ENCODE results near the gene CA7. TPM values are rescaled to one million over a fixed set of nuclear protein-coding genes. Genes with fewer than 3 reads are reported as not detected.
"Not testable (repeated sequence)": the region's sequence is repeated elsewhere in the genome, so short reads cannot be mapped to it uniquely, and the experiment has no call there.

Gene CA7
- total RNA-seq, 4 donors from 2014 or later, result 0.19 TPM; not detected in 3

GRCh38 chr16:66862023-66862520 lies 17.9 kb downstream of the CA7 start:
- intact Hi-C loops (cut with DNase I; ENCODE audit: low total_unique reads) (no loop called here), in situ Hi-C loops (cut with MboI; ENCODE audit: low sequenced_read_pairs in 4 of 4) (loop anchor here (10.0 to 25.0 kb wide), 4 partner anchors 250 to 457 kb away; partner anchors contain the start of gene CMTM3 (in 1 of the 4))
- H3K4me1 ChIP-seq, result no peaks in the 10 kb centered on the region
- H3K4me3 ChIP-seq, result no peak overlapping the region
- H3K9me3 ChIP-seq, result no peaks in the 10 kb centered on the region
- no peaks in the 10 kb centered on the region for H3K27me3 ChIP-seq
- H3K36me3 ChIP-seq, result no peaks in the 10 kb centered on the region
- H3K27ac ChIP-seq, result no peak overlapping the region
- DNase-seq, result no peak
- TF ChIP-seq CTCF (IDR thresholded peaks at IDR 0.05 in 4 of 5, conservative IDR thresholded peaks at IDR 0.05 in 1 of 5) (no peak), POLR2A (IDR thresholded peaks at IDR 0.05) (no peak)
- ATAC-seq, result no peak

- no peaks in the 10 kb centered on the region for H3K4me1 ChIP-seq
- H3K9me3 ChIP-seq, result no peaks in the 10 kb centered on the region
- H3K4me3 ChIP-seq, result no peak overlapping the region
- DNase-seq, result no peak
- H3K27ac ChIP-seq, result no peak overlapping the region
- TF ChIP-seq CTCF (IDR thresholded peaks at IDR 0.05 in 4 of 5, conservative IDR thresholded peaks at IDR 0.05 in 1 of 5), result no peak
- no peak for TF ChIP-seq POLR2A (IDR thresholded peaks at IDR 0.05)
- in situ Hi-C loops (cut with MboI; ENCODE audit: low sequenced_read_pairs in 4 of 4) (loop anchor here (10.0 to 25.0 kb wide), 4 partner anchors 251 to 459 kb away; partner anchors contain the start of gene CMTM3 (in 1 of the 4)), intact Hi-C loops (cut with DNase I; ENCODE audit: low total_unique reads) (no loop called here)
- H3K27me3 ChIP-seq, result no peaks in the 10 kb centered on the region
- no peaks in the 10 kb centered on the region for H3K36me3 ChIP-seq
- no peak for ATAC-seq
Measured at GRCh38 chr16:66863707-66864106, 19.5 kb downstream of the CA7 start.

DNA sequence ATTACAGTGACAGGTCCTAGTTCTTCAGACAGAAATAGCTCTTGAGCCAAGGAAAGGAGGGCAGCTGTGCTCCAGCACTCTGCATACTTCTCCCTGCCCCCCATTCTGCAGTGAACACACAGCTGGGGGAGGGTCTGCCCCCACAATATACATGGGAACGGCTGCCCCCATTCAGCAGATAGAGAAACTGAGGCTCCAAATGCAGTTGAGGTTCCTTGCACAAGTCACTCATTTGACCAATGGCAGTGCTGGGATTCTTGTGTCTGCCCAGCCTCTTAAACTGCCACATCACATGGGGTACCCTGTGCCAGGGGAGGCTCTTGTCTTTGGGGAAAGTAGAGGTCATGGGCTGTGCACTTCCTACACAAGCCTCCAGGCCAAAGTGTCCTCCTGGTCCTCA lies 25.2 kb downstream of the CA7 start:
- Histone ChIP-seq H3K4me1 (peaks cover 0 to 6% of the 10 kb centered on the region in 2 donors), H3K4me3 (no peak overlapping the region), H3K27me3 (no peaks in the 10 kb centered on the region), H3K9me3 (no peaks in the 10 kb centered on the region), H3K27ac (no peak overlapping the region), H3K36me3 (no peaks in the 10 kb centered on the region)
- TF ChIP-seq POLR2A (IDR thresholded peaks at IDR 0.05), result no peak
- TF ChIP-seq CTCF (IDR thresholded peaks at IDR 0.05 in 4 of 5, conservative IDR thresholded peaks at IDR 0.05 in 1 of 5), result no peak
- in situ Hi-C loops (cut with MboI; ENCODE audit: low sequenced_read_pairs in 4 of 4) (loop anchor here (5.0 to 25.0 kb wide), 6 partner anchors 37 to 465 kb away; partner anchors contain the start of genes CMTM3 (in 1 of the 4) and NAE1 (in 1 of the 4)), intact Hi-C loops (cut with DNase I; ENCODE audit: low total_unique reads) (no loop called here)
- ATAC-seq (no peak), DNase-seq (no peak)

GRCh38 chr16:66871363-66871762 lies 27.1 kb downstream of the CA7 start:
- not testable (repeated sequence) for H3K36me3 ChIP-seq, ATAC-seq, DNase-seq, H3K4me1 ChIP-seq, H3K9me3 ChIP-seq, H3K27ac ChIP-seq, H3K4me3 ChIP-seq, H3K27me3 ChIP-seq
- intact Hi-C loops (cut with DNase I; ENCODE audit: low total_unique reads), result loop anchor here (5.0 to 10.0 kb wide), 2 partner anchors 387 to 464 kb away; no protein-coding TSS in a partner anchor
- in situ Hi-C loops (cut with MboI; ENCODE audit: low sequenced_read_pairs in 4 of 4), result loop anchor here in 2 of 4 donors (5.0 to 25.0 kb wide), 3 partner anchors 39 to 459 kb away; partner anchors contain the start of genes CMTM3 (in 1 of the 2) and NAE1 (in 1 of the 2)

GRCh38 chr16:66871840-66872239 lies 27.6 kb downstream of the CA7 start:
- ATAC-seq (no peak), DNase-seq (no peak)
- intact Hi-C loops (cut with DNase I; ENCODE audit: low total_unique reads) (loop anchor here (5.0 to 10.0 kb wide), 2 partner anchors 387 to 465 kb away; no protein-coding TSS in a partner anchor), in situ Hi-C loops (cut with MboI; ENCODE audit: low sequenced_read_pairs in 4 of 4) (loop anchor here in 2 of 4 donors (5.0 to 25.0 kb wide), 3 partner anchors 40 to 460 kb away; partner anchors contain the start of genes CMTM3 (in 1 of the 2) and NAE1 (in 1 of the 2))
- H3K27ac ChIP-seq, result no peak overlapping the region
- H3K4me1 ChIP-seq, result peaks cover 0 to 6% of the 10 kb centered on the region in 2 donors
- H3K9me3 ChIP-seq, result no peaks in the 10 kb centered on the region
- no peaks in the 10 kb centered on the region for H3K36me3 ChIP-seq
- no peaks in the 10 kb centered on the region for H3K27me3 ChIP-seq
- no peak overlapping the region for H3K4me3 ChIP-seq
- no peak for TF ChIP-seq POLR2A (IDR thresholded peaks at IDR 0.05)
- no peak for TF ChIP-seq CTCF (IDR thresholded peaks at IDR 0.05 in 4 of 5, conservative IDR thresholded peaks at IDR 0.05 in 1 of 5)

All from gastrocnemius medialis (tissue), 4 donors.